Epithelial cell of esophagus (primary cell): Measurements from ENCODE around the gene AR.
A peak's percentile ranks its signal among the peaks of the same experiment; 100 is the strongest.

Source experiments
- DNase-seq: peaks from one replicate; pipeline ENCODE4 v3.0.0; 2010; ENCODE audit warnings: low read depth
- H3K4me3 ChIP-seq: 2 replicates; pipeline ENCODE4 v1.5.1; 2011; ENCODE audit warnings: mild to moderate bottlenecking, low read length, control low read depth
- TF ChIP-seq, protein P1 (sequence below): IDR thresholded peaks from 2 replicates; pipeline ENCODE4 v1.5.1; 2011; ENCODE audit warnings: low read depth, mild to moderate bottlenecking, low read length, control low read depth, inconsistent platforms; ENCODE audit not compliant: insufficient read depth; ENCODE audit errors: missing control alignments

The AR gene

DNA sequence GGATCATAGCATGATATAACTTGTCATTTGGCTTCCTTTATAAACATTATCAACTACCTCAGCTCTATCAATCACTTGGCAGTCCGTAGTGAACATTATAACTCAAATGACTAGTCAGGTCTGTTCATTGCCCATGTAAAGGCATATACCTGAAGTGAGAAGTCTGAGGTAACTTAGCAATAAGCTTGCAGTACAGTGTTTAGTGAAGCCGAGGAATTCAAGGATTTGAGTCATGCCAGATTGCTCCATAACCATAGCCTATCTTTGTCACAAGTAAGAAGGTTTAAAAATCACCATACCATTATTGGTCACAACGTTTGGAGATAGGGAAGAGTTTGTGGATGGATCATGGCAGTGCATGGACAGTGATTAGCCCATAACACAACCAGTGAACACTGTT, 41.6 kb downstream of the AR start:
- DNase-seq: peak; percentile 77
- H3K4me3 ChIP-seq: no peak overlapping the region
- TF ChIP-seq, protein P1, sequence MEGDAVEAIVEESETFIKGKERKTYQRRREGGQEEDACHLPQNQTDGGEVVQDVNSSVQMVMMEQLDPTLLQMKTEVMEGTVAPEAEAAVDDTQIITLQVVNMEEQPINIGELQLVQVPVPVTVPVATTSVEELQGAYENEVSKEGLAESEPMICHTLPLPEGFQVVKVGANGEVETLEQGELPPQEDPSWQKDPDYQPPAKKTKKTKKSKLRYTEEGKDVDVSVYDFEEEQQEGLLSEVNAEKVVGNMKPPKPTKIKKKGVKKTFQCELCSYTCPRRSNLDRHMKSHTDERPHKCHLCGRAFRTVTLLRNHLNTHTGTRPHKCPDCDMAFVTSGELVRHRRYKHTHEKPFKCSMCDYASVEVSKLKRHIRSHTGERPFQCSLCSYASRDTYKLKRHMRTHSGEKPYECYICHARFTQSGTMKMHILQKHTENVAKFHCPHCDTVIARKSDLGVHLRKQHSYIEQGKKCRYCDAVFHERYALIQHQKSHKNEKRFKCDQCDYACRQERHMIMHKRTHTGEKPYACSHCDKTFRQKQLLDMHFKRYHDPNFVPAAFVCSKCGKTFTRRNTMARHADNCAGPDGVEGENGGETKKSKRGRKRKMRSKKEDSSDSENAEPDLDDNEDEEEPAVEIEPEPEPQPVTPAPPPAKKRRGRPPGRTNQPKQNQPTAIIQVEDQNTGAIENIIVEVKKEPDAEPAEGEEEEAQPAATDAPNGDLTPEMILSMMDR: no peak

DNA sequence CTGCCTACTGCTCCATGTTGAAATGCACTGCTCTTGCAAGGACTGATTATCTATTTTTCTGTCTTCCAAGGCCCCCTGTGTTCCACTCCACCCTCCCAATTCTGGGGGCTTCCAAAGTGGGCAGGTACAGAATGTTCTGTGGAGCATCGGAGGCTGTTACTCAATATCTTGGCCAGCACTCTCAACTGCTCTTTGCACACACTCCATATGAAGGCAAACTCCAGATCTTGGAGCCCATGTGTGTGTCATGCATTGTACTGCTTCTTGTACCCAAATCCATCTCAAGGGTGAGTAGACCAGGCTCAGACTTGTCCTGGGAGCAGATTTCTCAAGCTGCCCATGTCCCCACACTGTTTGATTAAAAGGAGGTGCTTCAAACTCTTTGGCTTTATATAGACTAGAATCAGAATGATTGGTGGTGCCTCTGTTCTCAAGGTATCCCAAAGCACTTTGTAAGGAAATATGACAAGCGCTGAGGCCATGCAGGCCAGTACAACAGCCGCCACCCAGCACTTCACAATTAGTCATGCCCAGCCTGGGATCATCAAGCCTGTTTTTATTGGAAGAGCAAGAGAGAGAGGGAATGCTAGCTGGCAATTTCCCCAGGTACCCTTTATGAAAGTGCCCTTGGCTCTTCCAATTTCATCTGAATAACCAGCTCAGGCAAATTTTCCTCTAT, 44.3 kb downstream of the AR start:
- no peak overlapping the region for H3K4me3 ChIP-seq
- TF ChIP-seq, protein P1: no peak
- peak; percentile 59 for DNase-seq

DNA sequence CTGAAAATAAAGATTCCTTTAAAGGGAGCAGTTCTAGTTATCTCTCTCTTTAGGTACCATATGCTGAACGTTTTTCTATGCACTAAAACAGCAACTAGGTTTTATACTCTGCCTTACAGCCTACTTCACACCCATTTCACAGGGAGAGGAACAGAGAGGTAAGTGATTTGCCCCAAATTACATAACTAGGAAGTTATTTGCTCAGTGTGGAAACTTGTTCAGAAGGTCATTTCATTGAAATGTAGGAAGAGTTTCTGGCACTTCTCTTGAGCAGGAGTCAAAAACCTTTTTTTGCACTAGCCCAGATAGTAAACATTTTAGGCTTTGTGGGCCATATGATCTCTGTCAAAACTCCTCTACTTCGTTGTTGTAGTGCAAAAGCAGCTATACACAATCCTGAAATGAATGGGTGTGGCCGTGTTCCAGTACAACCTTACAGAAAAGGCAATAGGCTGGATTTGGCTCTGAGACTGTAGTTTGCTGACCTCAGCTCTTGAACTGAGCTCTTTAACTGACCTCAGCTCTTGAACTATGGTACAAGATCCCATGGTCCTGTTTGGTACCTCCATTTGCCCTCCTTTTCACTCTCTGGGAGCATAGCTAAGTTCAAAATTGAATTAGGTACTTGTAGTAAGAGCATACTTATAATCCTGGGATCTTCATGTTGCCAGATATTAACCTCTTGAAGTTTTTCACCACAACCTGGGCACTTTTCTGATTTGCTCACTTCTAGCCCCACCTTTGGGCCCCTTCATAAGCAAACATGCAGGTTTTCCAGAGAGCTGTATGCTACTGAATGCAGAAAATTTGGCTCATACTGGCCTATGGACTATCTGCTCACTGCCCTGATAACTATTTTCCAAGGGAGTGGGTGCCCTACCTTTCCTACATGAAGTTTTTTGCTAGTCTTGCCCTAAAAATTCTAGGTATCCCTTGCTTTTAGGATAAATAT, 53.3 kb downstream of the AR start:
- TF ChIP-seq, protein P1: no peak
- H3K4me3 ChIP-seq: no peak overlapping the region
- no peak for DNase-seq

DNA sequence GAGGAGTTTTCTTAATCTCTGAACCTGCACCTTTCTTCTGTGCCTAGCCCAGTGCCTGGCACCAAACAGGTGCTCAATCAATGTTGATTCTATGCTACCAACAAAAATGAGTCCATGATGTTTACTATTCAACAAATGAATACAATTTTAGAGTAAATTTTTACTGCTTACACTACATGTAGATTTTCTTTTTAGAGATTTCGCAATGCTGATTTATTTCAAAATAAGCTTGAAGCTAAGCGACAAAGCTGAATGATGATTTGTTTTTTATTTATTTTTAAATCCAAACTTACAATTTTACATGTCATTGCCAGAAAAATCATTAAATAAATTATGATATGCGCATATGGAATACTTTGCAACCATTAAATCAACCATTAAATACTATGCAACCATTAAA, 55.7 kb downstream of the AR start:
- TF ChIP-seq, protein P1: no peak
- H3K4me3 ChIP-seq: no peak overlapping the region
- DNase-seq: no peak

DNA sequence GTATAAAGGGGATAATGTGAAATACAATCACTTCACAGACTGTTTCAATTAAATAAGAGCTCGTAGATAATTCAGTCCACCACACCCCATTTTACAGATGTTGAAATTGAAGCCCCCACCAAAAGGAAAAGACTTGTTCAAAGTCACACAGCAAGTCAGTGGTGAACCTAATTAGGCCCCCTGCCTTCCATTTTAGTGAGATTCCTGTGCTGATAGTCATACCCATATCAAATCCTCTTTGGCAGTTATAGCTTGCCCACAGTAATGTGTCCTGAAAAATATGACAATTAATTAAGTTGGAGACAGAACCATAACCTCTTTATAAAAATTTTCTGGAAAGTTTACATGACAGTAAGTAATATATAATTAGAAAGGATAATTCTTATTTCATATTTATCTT, 58.0 kb downstream of the AR start:
- DNase-seq: no peak
- no peak overlapping the region for H3K4me3 ChIP-seq
- TF ChIP-seq, protein P1: no peak

DNA sequence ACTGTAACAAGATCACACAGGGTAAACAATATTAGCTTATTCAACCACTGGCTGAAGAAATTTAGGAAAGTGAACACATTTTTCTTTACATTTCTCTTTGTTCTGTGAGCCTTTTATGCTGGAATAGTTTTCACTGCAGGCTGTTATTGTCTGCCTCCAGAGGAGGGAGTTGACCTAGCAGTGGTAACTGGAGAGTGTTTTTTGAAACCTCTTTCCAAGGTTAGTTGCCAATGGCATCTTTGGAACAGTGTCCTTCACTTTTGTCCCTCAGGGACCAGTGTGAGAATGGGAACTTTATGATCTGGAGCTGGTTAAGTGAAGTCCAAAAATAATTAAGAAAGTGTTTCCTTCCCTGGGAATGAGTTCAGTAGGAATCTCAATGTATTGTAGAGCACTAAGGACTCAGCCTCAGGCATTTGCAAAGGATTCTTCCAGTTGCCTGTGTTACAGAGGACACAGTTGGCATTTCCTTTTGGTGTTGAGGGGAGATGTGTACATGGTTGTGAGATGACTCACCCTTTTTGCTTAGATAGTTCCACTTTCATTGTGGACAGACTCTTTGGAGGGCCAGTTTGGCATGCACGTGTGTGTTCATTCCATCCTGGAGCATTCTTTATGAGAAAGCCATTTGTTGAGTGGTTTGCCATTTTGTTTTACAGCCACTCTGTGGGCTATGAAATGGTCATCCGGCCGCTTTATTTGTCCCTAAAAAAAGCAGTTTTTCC, 61.3 kb downstream of the AR start:
- peak; percentile 57 for DNase-seq
- TF ChIP-seq, protein P1: peak; percentile 2
- H3K4me3 ChIP-seq: no peak overlapping the region
